ENCODE measurements around the gene SLC10A7.

DNA sequence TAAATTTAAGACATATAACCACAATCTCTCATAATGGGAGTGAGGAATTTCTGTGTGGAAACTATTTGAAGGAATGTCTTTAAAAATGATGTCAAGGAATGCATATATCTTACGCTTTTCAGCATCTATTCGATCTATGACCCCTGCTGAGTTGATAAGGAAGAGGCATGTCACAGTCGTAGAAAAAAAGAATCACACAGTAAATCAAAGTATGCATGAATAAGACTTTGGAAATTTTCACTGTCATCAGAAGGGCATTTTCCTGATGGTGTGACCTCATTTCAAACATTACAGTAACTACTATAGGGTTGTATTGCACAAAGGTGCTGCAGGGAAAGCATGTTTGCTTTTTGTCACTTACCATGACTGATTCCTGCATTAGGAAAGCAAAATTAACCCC, 265.9 kb downstream of the SLC10A7 start:
- TF ChIP-seq, protein P1, sequence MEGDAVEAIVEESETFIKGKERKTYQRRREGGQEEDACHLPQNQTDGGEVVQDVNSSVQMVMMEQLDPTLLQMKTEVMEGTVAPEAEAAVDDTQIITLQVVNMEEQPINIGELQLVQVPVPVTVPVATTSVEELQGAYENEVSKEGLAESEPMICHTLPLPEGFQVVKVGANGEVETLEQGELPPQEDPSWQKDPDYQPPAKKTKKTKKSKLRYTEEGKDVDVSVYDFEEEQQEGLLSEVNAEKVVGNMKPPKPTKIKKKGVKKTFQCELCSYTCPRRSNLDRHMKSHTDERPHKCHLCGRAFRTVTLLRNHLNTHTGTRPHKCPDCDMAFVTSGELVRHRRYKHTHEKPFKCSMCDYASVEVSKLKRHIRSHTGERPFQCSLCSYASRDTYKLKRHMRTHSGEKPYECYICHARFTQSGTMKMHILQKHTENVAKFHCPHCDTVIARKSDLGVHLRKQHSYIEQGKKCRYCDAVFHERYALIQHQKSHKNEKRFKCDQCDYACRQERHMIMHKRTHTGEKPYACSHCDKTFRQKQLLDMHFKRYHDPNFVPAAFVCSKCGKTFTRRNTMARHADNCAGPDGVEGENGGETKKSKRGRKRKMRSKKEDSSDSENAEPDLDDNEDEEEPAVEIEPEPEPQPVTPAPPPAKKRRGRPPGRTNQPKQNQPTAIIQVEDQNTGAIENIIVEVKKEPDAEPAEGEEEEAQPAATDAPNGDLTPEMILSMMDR (IDR thresholded peaks at IDR 0.05; ENCODE audit: low read depth, low read length) = no peak
- no peak for TF ChIP-seq POLR2A (IDR thresholded peaks at IDR 0.05; ENCODE audit: extremely low read depth, insufficient read length)
